IMR-90 (cell line): ENCODE measurements around the gene CASP7. TPM values are rescaled to one million over a fixed set of nuclear protein-coding genes. Genes with fewer than 3 reads are reported as not detected.

Experiments used
- ATAC-seq: fragments of 200-7000 bp; cut with Tn5 transposase; 2 replicates; pipeline ENCODE4 v1.9.1; 2020; ENCODE audit warnings: low read depth, mild to moderate bottlenecking, moderate library complexity
- BruUV-seq: library from RNA; stranded (reverse); fragments of 400-500 nt; replicated peaks from 2 replicates; lab custom pipeline; 2021; lab: Mats Ljungman, UMichigan
- CTCF ChIA-PET: fragments of 300-600 bp; formaldehyde crosslinking; extraction: SDS; loops from one replicate; lab custom pipeline; 2021; ENCODE audit warnings: antibody characterized with exemption; lab: Yijun Ruan, JAX
- POLR2A ChIA-PET: fragments of 300-600 bp; sonication (Branson Sonifier 250); formaldehyde crosslinking; loops from one replicate; lab custom pipeline; 2022; ENCODE audit warnings: antibody characterized with exemption; ENCODE audit not compliant: unreplicated experiment; lab: Charles Lee
- DNase-seq: peaks from one replicate; pipeline ENCODE4 v3.0.0; 2013
- H2AFZ ChIP-seq: replicated peaks from 2 replicates; pipeline ENCODE3; 2013; ENCODE audit warnings: low read length, mild to moderate bottlenecking; ENCODE audit not compliant: poor library complexity
- H2AK5ac ChIP-seq: 2 replicates; pipeline ENCODE4 v1.6.1; 2013; ENCODE audit warnings: low read depth, low read length, inconsistent platforms
- H2AK9ac ChIP-seq: replicated peaks from 2 replicates; pipeline ENCODE3; 2013; ENCODE audit warnings: mild to moderate bottlenecking, low read depth, low read length, moderate library complexity; ENCODE audit not compliant: poor library complexity
- H2BK120ac ChIP-seq: 2 replicates; pipeline ENCODE4 v1.6.1; 2013; ENCODE audit warnings: low read depth, low read length, inconsistent platforms
- H2BK15ac ChIP-seq: 3 replicates; pipeline ENCODE4 v1.6.1; 2013; ENCODE audit warnings: low read depth, low read length, inconsistent platforms
- H2BK20ac ChIP-seq: 2 replicates; pipeline ENCODE4 v1.6.1; 2013; ENCODE audit warnings: low read depth, mild to moderate bottlenecking, inconsistent platforms, low read length, moderate library complexity
- H2BK5ac ChIP-seq: 2 replicates; pipeline ENCODE4 v1.6.1; 2013; ENCODE audit warnings: mild to moderate bottlenecking, low read depth, low read length, inconsistent platforms; ENCODE audit not compliant: poor library complexity, severe bottlenecking
- H3K14ac ChIP-seq: replicated peaks from 2 replicates; pipeline ENCODE4 v1.6.1; 2013; ENCODE audit warnings: low read depth, low read length, inconsistent platforms
- H3K18ac ChIP-seq: 2 replicates; pipeline ENCODE4 v1.6.1; 2013; ENCODE audit warnings: low read depth, low read length, control low read depth
- H3K23ac ChIP-seq: 2 replicates; pipeline ENCODE4 v1.6.1; 2013; ENCODE audit warnings: low read depth, low read length, inconsistent platforms
- H3K27ac ChIP-seq: 2 replicates; pipeline ENCODE4 v1.5.1; 2013; ENCODE audit warnings: mild to moderate bottlenecking, control low read depth, low read length; ENCODE audit not compliant: insufficient read depth
- H3K27me3 ChIP-seq: 2 replicates; pipeline ENCODE4 v1.6.1; 2013; ENCODE audit warnings: low read length; ENCODE audit not compliant: control insufficient read depth, insufficient read depth
- H3K36me3 ChIP-seq: 2 replicates; pipeline ENCODE4 v1.6.1; 2013; ENCODE audit warnings: low read length, mixed read lengths; ENCODE audit not compliant: control insufficient read depth, insufficient read depth
- H3K4ac ChIP-seq: 2 replicates; pipeline ENCODE4 v1.6.1; 2013; ENCODE audit warnings: low read depth, low read length, inconsistent platforms
- H3K4me1 ChIP-seq: 2 replicates; pipeline ENCODE4 v1.6.1; 2013; ENCODE audit warnings: low read length, mixed read lengths; ENCODE audit not compliant: control insufficient read depth, insufficient read depth
- H3K4me2 ChIP-seq: 2 replicates; pipeline ENCODE4 v1.6.1; 2013; ENCODE audit warnings: low read depth, mild to moderate bottlenecking, control low read depth, low read length, moderate library complexity
- H3K4me3 ChIP-seq: 2 replicates; pipeline ENCODE4 v1.5.1; 2013; ENCODE audit warnings: low read depth, mild to moderate bottlenecking, control low read depth, low read length, moderate library complexity; ENCODE audit not compliant: insufficient read depth
- H3K56ac ChIP-seq: 2 replicates; pipeline ENCODE4 v1.6.1; 2013; ENCODE audit warnings: low read length, inconsistent platforms; ENCODE audit not compliant: insufficient read depth; ENCODE audit errors: extremely low read depth
- H3K79me1 ChIP-seq, 2 experiments: 2 replicates each; pipeline ENCODE4 v1.6.1; 2013; ENCODE audit warnings: low read length in 2 of 2, inconsistent platforms in 1 of 2, low read depth in 1 of 2
- H3K9ac ChIP-seq: 2 replicates; pipeline ENCODE4 v1.6.1; 2013; ENCODE audit warnings: low read depth, low read length, control low read depth
- H3K9me1 ChIP-seq: 2 replicates; pipeline ENCODE4 v1.6.1; 2013; ENCODE audit warnings: low read length, inconsistent platforms; ENCODE audit not compliant: insufficient read depth
- H3K9me3 ChIP-seq: 2 replicates; pipeline ENCODE4 v1.6.1; 2013; ENCODE audit warnings: low read length; ENCODE audit not compliant: control insufficient read depth, insufficient read depth
- H4K20me1 ChIP-seq: 2 replicates; pipeline ENCODE4 v1.6.1; 2013; ENCODE audit warnings: low read length, inconsistent platforms; ENCODE audit not compliant: insufficient read depth
- H4K5ac ChIP-seq: 2 replicates; pipeline ENCODE4 v1.6.1; 2013; ENCODE audit warnings: mild to moderate bottlenecking, low read depth, low read length, control low read depth
- H4K8ac ChIP-seq, 2 experiments: 2 replicates each; pipeline ENCODE4 v1.6.1; 2013; ENCODE audit warnings: low read depth in 2 of 2, low read length in 2 of 2, control low read depth in 1 of 2, inconsistent platforms in 1 of 2
- H4K91ac ChIP-seq: 2 replicates; pipeline ENCODE4 v1.6.1; 2013; ENCODE audit warnings: low read depth, low read length, inconsistent platforms; ENCODE audit not compliant: insufficient read depth
- BHLHE40 ChIP-seq: fragments of 150-350 bp; IDR thresholded peaks from 2 replicates; pipeline ENCODE4 v1.6.1; 2016; ENCODE audit warnings: mild to moderate bottlenecking, low read depth, low read length
- CEBPB ChIP-seq: IDR thresholded peaks from 2 replicates; pipeline ENCODE4 v1.6.1; 2012; ENCODE audit warnings: low read depth, low read length, improper control_type of control experiment
- CHD1 ChIP-seq: IDR thresholded peaks from 2 replicates; pipeline ENCODE4 v1.6.1; 2012; ENCODE audit warnings: low read depth, low read length, improper control_type of control experiment
- CTCF ChIP-seq: conservative IDR thresholded peaks from 2 replicates; pipeline ENCODE4 v1.5.1; 2012; ENCODE audit warnings: mild to moderate bottlenecking, low read depth, low read length, improper control_type of control experiment
- FOS ChIP-seq: fragments of 150-350 bp; IDR thresholded peaks from 2 replicates; pipeline ENCODE4 v1.6.1; 2016; ENCODE audit warnings: low read depth, low read length
- MAFK ChIP-seq: IDR thresholded peaks from 2 replicates; pipeline ENCODE4 v1.6.1; 2012; ENCODE audit warnings: low read depth, low read length, improper control_type of control experiment
- MAZ ChIP-seq: IDR thresholded peaks from 2 replicates; pipeline ENCODE4 v1.6.1; 2012; ENCODE audit warnings: low read depth, mild to moderate bottlenecking, low read length, improper control_type of control experiment, moderate library complexity, borderline replicate concordance
- MXI1 ChIP-seq: IDR thresholded peaks from 2 replicates; pipeline ENCODE4 v1.6.1; 2012; ENCODE audit warnings: low read depth, mild to moderate bottlenecking, low read length, moderate library complexity, borderline replicate concordance
- NFE2L2 ChIP-seq: fragments of 150-350 bp; IDR thresholded peaks from 2 replicates; pipeline ENCODE4 v1.6.1; 2016; ENCODE audit warnings: low read depth, mild to moderate bottlenecking, low read length
- POLR2A ChIP-seq: IDR thresholded peaks from 2 replicates; pipeline ENCODE4 v1.6.1; 2012; ENCODE audit warnings: mild to moderate bottlenecking, low read depth, low read length
- RAD21 ChIP-seq: IDR thresholded peaks from 2 replicates; pipeline ENCODE4 v1.6.1; 2012; ENCODE audit warnings: low read length, improper control_type of control experiment
- RCOR1 ChIP-seq: IDR thresholded peaks from 2 replicates; pipeline ENCODE4 v1.6.1; 2012; ENCODE audit warnings: mild to moderate bottlenecking, low read length, improper control_type of control experiment; ENCODE audit not compliant: insufficient replicate concordance
- RFX5 ChIP-seq: IDR thresholded peaks from 2 replicates; pipeline ENCODE4 v1.8.0; 2012; ENCODE audit warnings: low read depth, mild to moderate bottlenecking, low read length, moderate library complexity
- SMC3 ChIP-seq: fragments of 150-350 bp; IDR thresholded peaks from 2 replicates; pipeline ENCODE4 v1.6.1; 2016; ENCODE audit warnings: low read depth, mild to moderate bottlenecking, antibody characterized with exemption, low read length, moderate library complexity
- WGBS, 2 experiments: methylation state at CpG; one replicate each; pipeline versions ENCODE4 v1.1.5 to v1.1.7; 2013; ENCODE audit warnings: missing lambda C conversion rate in 2 of 2; ENCODE audit not compliant: insufficient read length in 1 of 2; ENCODE audit errors: extremely low coverage in 2 of 2; 5-methylcytosine and 5-hydroxymethylcytosine counted together
- dilution Hi-C: fragments of 300-500 bp; cut with HindIII; formaldehyde crosslinking; loops from one replicate; pipeline ENCODE4 v1.14.3; 2018; ENCODE audit warnings: low sequenced_read_pairs; ENCODE audit not compliant: unreplicated experiment
- in situ Hi-C: fragments of 300-500 bp; cut with MboI; formaldehyde crosslinking; loops from 3 replicates; pipeline ENCODE4 v1.14.3; 2019; ENCODE audit warnings: low sequenced_read_pairs, inconsistent platforms, mixed read lengths
- intact Hi-C: fragments of 100-400 bp; cut with micrococcal nuclease; formaldehyde crosslinking; loops from 2 replicates; pipeline ENCODE4 v1.10.0; 2022
- polyA plus RNA-seq, 3 experiments: library from polyadenylated mRNA; depleted of rRNA; stranded (reverse); fragments of >200 nt; gene quantifications; 2 replicates each; pipeline ENCODE4 v1.2.3, GENCODE V29; 2012; ENCODE audit warnings: low replicate concordance in 1 of 3
- total RNA-seq: library from RNA; depleted of rRNA; stranded (reverse); fragments of >200 nt; gene quantifications from 2 replicates; pipeline ENCODE4 v1.2.3, GENCODE V29; 2012
- TF ChIP-seq, protein P1 (sequence below): fragments of 150-350 bp; IDR thresholded peaks from 2 replicates; pipeline ENCODE4 v1.6.1; 2016; ENCODE audit warnings: low read depth, mild to moderate bottlenecking, low read length, moderate library complexity, borderline replicate concordance
- TF ChIP-seq, protein P2 (sequence below): fragments of 150-350 bp; IDR thresholded peaks from 2 replicates; pipeline ENCODE4 v1.6.1; 2017; ENCODE audit warnings: mild to moderate bottlenecking, antibody characterized with exemption, low read length, low read depth

CASP7 gene
- total and polyA plus RNA-seq, 2 of the 4 experiments (the other 2 are of a cell fraction), result 15.1 to 16.7 TPM

DNA sequence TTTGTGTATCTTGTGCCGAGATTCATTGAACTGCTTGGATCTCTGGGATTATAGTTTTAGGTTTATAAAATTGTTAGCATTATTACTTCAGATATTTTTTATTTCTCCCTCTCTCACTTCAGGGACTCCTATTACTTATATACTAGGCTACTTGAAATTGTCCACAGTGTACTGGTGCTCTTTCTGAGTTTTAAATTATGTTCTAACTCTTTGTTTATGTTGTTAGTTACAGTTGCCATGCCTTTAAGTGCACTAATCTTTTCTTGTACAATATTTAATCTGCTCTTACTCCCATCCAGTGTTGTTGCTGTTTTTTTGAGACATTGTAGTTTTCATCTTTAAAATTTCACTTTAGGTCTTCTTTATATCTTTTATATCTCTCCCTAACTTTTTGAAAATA is 84.9 kb downstream of the CASP7 start:
- Histone ChIP-seq H2BK15ac (no peak overlapping the region), H2AFZ (no peak overlapping the region), H2BK120ac (no peak overlapping the region), H4K91ac (no peak overlapping the region), H3K23ac (no peak overlapping the region), H2BK20ac (no peak overlapping the region), H3K14ac (no peak overlapping the region), H3K9ac (no peak overlapping the region), H3K18ac (no peak overlapping the region), H3K9me1 (no peaks in the 10 kb centered on the region), H3K4me1 (no peaks in the 10 kb centered on the region), H4K5ac (no peak overlapping the region), H3K4me2 (no peak overlapping the region), H4K20me1 (no peaks in the 10 kb centered on the region), H3K4me3 (no peak overlapping the region), H2AK9ac (no peak overlapping the region), H3K56ac (no peak overlapping the region), H3K27ac (no peak overlapping the region), H3K4ac (no peak overlapping the region), H2BK5ac (no peak overlapping the region), H3K27me3 (peaks cover 6% of the 10 kb centered on the region), H4K8ac (no peak overlapping the region), H3K9me3 (no peaks in the 10 kb centered on the region), H3K79me1 (no peaks in the 10 kb centered on the region), H2AK5ac (no peak overlapping the region), H3K36me3 (no peaks in the 10 kb centered on the region)
- BruUV-seq, result no TSS peak
- no CpG with 5 or more reads among the region's 1 CpG for WGBS, 2 experiments
- no peak for ATAC-seq
- intact Hi-C loops, result no loop called here
- ChIA-PET POLR2A (no interaction called here), CTCF (no interaction called here)
- no peak for DNase-seq
- dilution Hi-C loops, result no loop called here
- no peak for TF ChIP-seq MXI1
- TF ChIP-seq CTCF, result no peak
- no peak for TF ChIP-seq MAZ
- no peak for TF ChIP-seq SMC3
- no peak for TF ChIP-seq CEBPB
- TF ChIP-seq, protein P1, sequence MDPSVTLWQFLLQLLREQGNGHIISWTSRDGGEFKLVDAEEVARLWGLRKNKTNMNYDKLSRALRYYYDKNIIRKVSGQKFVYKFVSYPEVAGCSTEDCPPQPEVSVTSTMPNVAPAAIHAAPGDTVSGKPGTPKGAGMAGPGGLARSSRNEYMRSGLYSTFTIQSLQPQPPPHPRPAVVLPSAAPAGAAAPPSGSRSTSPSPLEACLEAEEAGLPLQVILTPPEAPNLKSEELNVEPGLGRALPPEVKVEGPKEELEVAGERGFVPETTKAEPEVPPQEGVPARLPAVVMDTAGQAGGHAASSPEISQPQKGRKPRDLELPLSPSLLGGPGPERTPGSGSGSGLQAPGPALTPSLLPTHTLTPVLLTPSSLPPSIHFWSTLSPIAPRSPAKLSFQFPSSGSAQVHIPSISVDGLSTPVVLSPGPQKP, result no peak
- TF ChIP-seq BHLHE40, result no peak
- no peak for TF ChIP-seq RFX5
- TF ChIP-seq RCOR1, result no peak
- no peak for TF ChIP-seq MAFK
- TF ChIP-seq, protein P2, sequence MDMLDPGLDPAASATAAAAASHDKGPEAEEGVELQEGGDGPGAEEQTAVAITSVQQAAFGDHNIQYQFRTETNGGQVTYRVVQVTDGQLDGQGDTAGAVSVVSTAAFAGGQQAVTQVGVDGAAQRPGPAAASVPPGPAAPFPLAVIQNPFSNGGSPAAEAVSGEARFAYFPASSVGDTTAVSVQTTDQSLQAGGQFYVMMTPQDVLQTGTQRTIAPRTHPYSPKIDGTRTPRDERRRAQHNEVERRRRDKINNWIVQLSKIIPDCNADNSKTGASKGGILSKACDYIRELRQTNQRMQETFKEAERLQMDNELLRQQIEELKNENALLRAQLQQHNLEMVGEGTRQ, result no peak
- TF ChIP-seq FOS, result no peak
- TF ChIP-seq RAD21, result no peak
- no peak for TF ChIP-seq NFE2L2
- TF ChIP-seq CHD1, result no peak
- TF ChIP-seq POLR2A, result no peak
- in situ Hi-C loops, result no loop called here
